Large intestine (tissue), 12 donors: ENCODE results near the gene COQ10A. TPM values are rescaled to one million over a fixed set of nuclear protein-coding genes. Genes with fewer than 3 reads are reported as not detected.

Source experiments
- DNase-seq, 2 donors: peaks; one replicate each; pipeline versions ENCODE4 v3.0.0 to v3.0.0-alpha.2; 2013
- H3K27ac ChIP-seq: one replicate; pipeline ENCODE4 v1.5.1; 2013; ENCODE audit warnings: low read length
- H3K27me3 ChIP-seq: 2 replicates; pipeline ENCODE4 v1.6.1; 2013; ENCODE audit warnings: low read length; ENCODE audit not compliant: control insufficient read depth, insufficient read depth
- H3K36me3 ChIP-seq: 2 replicates; pipeline ENCODE4 v1.6.1; 2013; ENCODE audit warnings: low read length; ENCODE audit not compliant: control insufficient read depth, insufficient read depth
- H3K4me1 ChIP-seq: one replicate; pipeline ENCODE4 v1.6.1; 2013; ENCODE audit warnings: low read length; ENCODE audit not compliant: control insufficient read depth, insufficient read depth
- H3K4me3 ChIP-seq: one replicate; pipeline ENCODE4 v1.5.1; 2013; ENCODE audit warnings: low read length
- H3K9me3 ChIP-seq: one replicate; pipeline ENCODE4 v1.6.1; 2013; ENCODE audit warnings: mild to moderate bottlenecking, low read depth, low read length, moderate library complexity; ENCODE audit not compliant: control insufficient read depth
- WGBS: methylation state at CpG from one replicate; pipeline ENCODE4 v1.1.5; 2013; ENCODE audit warnings: low lambda C conversion rate; ENCODE audit not compliant: insufficient coverage; 5-methylcytosine and 5-hydroxymethylcytosine counted together
- long read RNA-seq, 11 donors: transcript quantifications; one replicate each; lab custom pipeline, GENCODE V29; 2026
- polyA plus RNA-seq: library from polyadenylated mRNA; unstranded; fragments of 120-200 nt; gene quantifications from one replicate; pipeline ENCODE4 v1.2.1, GENCODE V29; 2013

COQ10A gene
- 12.1 TPM for polyA plus RNA-seq
- long read RNA-seq, donor 1 = 0 reads
- long read RNA-seq, donor 2, partial matches to known transcripts = 0 of 6 reads
- long read RNA-seq, donor 2, other reads (novel, unspliced or antisense) = 0 of 6 reads
- long read RNA-seq, donor 3 = 0 reads
- long read RNA-seq, donor 4, partial matches to known transcripts = 0 of 1 reads
- long read RNA-seq, donor 4, other reads (novel, unspliced or antisense) = 0 of 1 reads
- long read RNA-seq, donor 5, partial matches to known transcripts = 0 of 2 reads
- long read RNA-seq, donor 5, other reads (novel, unspliced or antisense) = 0 of 2 reads
- long read RNA-seq, donor 6, partial matches to known transcripts = 0 of 3 reads
- long read RNA-seq, donor 6, other reads (novel, unspliced or antisense) = 0 of 3 reads
- long read RNA-seq, donor 7, partial matches to known transcripts = 0 of 3 reads
- long read RNA-seq, donor 7, other reads (novel, unspliced or antisense) = 0 of 3 reads
- long read RNA-seq, donor 8, partial matches to known transcripts = 0 of 3 reads
- long read RNA-seq, donor 8, other reads (novel, unspliced or antisense) = 0 of 3 reads
- long read RNA-seq, donor 9, partial matches to known transcripts = 0 of 4 reads
- long read RNA-seq, donor 9, other reads (novel, unspliced or antisense) = 0 of 4 reads
- long read RNA-seq, donor 10, transcript COQ10A-201 (5 exons, 1,652 nt) = major isoform, 5 of 9 reads
- long read RNA-seq, donor 10, partial matches to known transcripts = 0 of 9 reads
- long read RNA-seq, donor 10, other reads (novel, unspliced or antisense) = 0 of 9 reads
- long read RNA-seq, donor 11 = 0 reads

GRCh38 chr12:56266693-56267442 lies at the start of gene COQ10A:
TSS of gene COQ10A (plus strand) at chr12:56266942. CDS start at chr12:56267119, 177 bp downstream.
- peak; percentile 85 to 92 for DNase-seq
- no CpG with 5 or more reads among the region's 68 CpGs for WGBS
- H3K9me3 ChIP-seq = no peaks in the 10 kb centered on the region

DNA sequence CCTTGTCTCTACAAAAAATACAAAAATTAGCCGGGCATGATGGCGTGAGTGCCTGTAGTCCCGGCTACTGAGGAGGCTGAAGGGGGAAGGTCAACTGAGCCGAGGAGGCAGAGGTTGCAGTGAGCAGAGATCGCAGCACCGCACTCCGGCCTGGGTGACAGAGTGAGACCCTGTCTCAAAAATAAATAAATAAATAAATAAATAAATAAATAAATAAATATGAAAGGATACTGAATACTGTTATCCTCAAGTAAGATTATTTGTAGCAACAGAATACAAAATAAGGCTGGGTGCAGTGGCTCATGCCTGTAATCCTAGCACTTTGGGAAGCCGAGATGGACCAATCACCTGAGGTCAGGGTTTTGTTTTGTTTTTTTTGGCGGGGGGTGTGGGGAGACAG lies 46.9 kb upstream of the COQ10A start:
- no peaks in the 10 kb centered on the region for H3K9me3 ChIP-seq
- no peak for DNase-seq
- H3K27me3 ChIP-seq = no peaks in the 10 kb centered on the region
- peaks cover 15% of the 10 kb centered on the region for H3K36me3 ChIP-seq
- no peak overlapping the region for H3K4me3 ChIP-seq
- no peak overlapping the region for H3K27ac ChIP-seq
- WGBS = 80% methylated on average over 1 of the region's 9 CpGs
- peaks cover 25% of the 10 kb centered on the region for H3K4me1 ChIP-seq

More at GRCh38 chr12:56266693-56267442, at the start of gene COQ10A:
- Histone ChIP-seq H3K27ac (peak within 1 kb of the TSS; percentile 87), H3K4me3 (peak within 1 kb of the TSS; percentile 73), H3K36me3 (peaks cover 9% of the 10 kb centered on the region), H3K27me3 (no peaks in the 10 kb centered on the region), H3K4me1 (peaks cover 6% of the 10 kb centered on the region)

- Histone ChIP-seq H3K4me1 (peaks cover 29% of the 10 kb centered on the region), H3K4me3 (peak overlapping the region; percentile 84)
- WGBS = 25% methylated on average over 5 of the region's 10 CpGs
These were observed 46.0 kb upstream of the COQ10A start for GRCh38 chr12:56220611-56221231.

DNA sequence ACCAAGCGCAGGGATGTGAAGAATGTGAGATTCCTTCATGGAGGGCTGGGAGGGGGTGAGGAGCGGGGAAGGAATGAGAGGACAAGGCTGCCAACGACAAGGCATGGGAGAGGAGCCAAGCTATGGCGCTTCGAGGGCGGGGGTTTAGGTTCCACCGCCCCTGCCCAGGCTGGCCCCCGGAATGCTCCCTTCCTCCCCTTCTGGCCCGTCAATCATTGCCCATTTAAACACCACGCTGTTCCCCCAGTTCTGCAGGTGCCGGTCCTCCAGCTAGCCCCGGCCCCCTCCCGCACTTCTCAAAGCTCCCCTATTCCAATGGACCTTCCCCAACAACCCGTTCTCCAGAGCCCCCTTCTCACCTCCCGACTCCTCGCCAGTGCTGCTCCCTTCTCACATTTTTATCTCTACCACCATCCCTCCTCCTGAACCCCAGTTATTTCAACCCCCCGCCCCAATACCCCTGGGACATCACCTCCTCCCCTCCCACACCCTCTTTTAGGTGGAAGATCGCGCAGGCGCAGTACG lies 45.4 kb upstream of the COQ10A start:
- peak in 1 of 2 donors; percentile 70 for DNase-seq
- no peaks in the 10 kb centered on the region for H3K27me3 ChIP-seq
- peak overlapping the region; percentile 84 for H3K4me3 ChIP-seq
- peaks cover 11% of the 10 kb centered on the region for H3K36me3 ChIP-seq
- H3K9me3 ChIP-seq = no peaks in the 10 kb centered on the region
- 0% methylated on average over 5 of the region's 21 CpGs for WGBS
- peak overlapping the region; percentile 99 for H3K27ac ChIP-seq
- peaks cover 29% of the 10 kb centered on the region for H3K4me1 ChIP-seq

More at GRCh38 chr12:56220611-56221231, 46.0 kb upstream of the COQ10A start:
- Histone ChIP-seq H3K27ac (peak overlapping the region; percentile 99), H3K9me3 (no peaks in the 10 kb centered on the region), H3K36me3 (peaks cover 10% of the 10 kb centered on the region), H3K27me3 (no peaks in the 10 kb centered on the region)
- no peak for DNase-seq

- Histone ChIP-seq H3K4me3 (peak within 1 kb of the TSS; percentile 84), H3K27ac (peak within 1 kb of the TSS; percentile 99), H3K9me3 (no peaks in the 10 kb centered on the region), H3K27me3 (no peaks in the 10 kb centered on the region), H3K4me1 (peaks cover 29% of the 10 kb centered on the region), H3K36me3 (peaks cover 6% of the 10 kb centered on the region)
- no CpG with 5 or more reads among the region's 42 CpGs for WGBS
- DNase-seq = peak; percentile 97 to 99
These were observed 44.8 kb upstream of the COQ10A start, which contains the start of gene RNF41 for GRCh38 chr12:56221757-56222530. TSS of gene RNF41 (minus strand) at chr12:56221922. CDS start at chr12:56214047, 7,875 bp downstream.

- Histone ChIP-seq H3K27ac (peak overlapping the region; percentile 99), H3K4me1 (peaks cover 29% of the 10 kb centered on the region), H3K9me3 (no peaks in the 10 kb centered on the region), H3K27me3 (no peaks in the 10 kb centered on the region), H3K36me3 (peaks cover 4% of the 10 kb centered on the region), H3K4me3 (peak overlapping the region; percentile 84)
- DNase-seq = no peak
- 39% methylated on average over 3 of the region's 4 CpGs for WGBS
These were observed 44.2 kb upstream of the COQ10A start for GRCh38 chr12:56222531-56222895.

GRCh38 chr12:56223571-56224101 lies 43.1 kb upstream of the COQ10A start:
- Histone ChIP-seq H3K27me3 (no peaks in the 10 kb centered on the region), H3K4me3 (peak overlapping the region; percentile 22), H3K36me3 (peaks cover 3% of the 10 kb centered on the region), H3K27ac (peak overlapping the region; percentile 99), H3K9me3 (no peaks in the 10 kb centered on the region), H3K4me1 (peaks cover 29% of the 10 kb centered on the region)
- 16% methylated on average over 5 of the region's 15 CpGs for WGBS
- DNase-seq = no peak

DNA sequence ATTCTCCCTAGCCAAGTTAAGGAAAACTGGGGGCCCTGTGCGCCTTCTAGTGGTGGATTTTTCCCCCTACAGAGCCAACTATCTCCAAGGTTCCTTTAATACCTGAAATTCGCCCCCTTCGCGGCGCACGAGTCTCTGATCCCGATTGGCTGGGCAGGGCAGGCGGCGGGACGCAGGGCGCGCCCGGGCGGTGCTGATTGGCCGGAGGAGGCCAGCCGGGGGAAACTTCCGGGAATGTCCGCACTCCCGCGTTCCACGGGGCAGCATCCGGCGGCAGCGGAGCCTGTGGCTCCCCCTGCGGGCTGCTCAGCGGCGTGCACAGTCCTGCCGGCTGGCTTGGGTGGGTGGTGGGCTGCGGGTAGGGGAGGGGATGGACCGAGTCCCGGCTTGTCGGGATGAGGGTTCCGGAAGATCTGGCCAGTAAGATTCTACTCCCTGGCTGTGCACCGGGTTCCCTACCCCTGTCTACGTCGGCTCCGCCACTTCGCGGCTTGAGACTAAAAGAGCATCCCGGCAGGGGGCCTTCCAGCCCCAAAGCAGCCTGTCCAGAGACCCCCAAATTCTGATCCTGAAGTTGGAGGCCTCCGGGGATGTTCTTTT lies 42.5 kb upstream of the COQ10A start, which contains the start of gene NABP2:
TSS of gene NABP2 (plus strand) at position 241 of the 600 bp plus-strand sequence. CDS start 515 bp downstream, outside the sequence.
- Histone ChIP-seq H3K36me3 (peaks cover 3% of the 10 kb centered on the region), H3K27ac (peak within 1 kb of the TSS; percentile 99), H3K9me3 (no peaks in the 10 kb centered on the region), H3K4me3 (peak within 1 kb of the TSS; percentile 72), H3K4me1 (peaks cover 31% of the 10 kb centered on the region), H3K27me3 (no peaks in the 10 kb centered on the region)
- WGBS = no CpG with 5 or more reads among the region's 41 CpGs
- DNase-seq = peak; percentile 97 to 99
